ENCODE measurements around the gene GTF3C1. TPM values are rescaled to one million over a fixed set of nuclear protein-coding genes. Genes with fewer than 3 reads are reported as not detected.

GTF3C1 gene
- total and polyA plus RNA-seq, 2 donors, result 40.8 to 81.0 TPM

DNA sequence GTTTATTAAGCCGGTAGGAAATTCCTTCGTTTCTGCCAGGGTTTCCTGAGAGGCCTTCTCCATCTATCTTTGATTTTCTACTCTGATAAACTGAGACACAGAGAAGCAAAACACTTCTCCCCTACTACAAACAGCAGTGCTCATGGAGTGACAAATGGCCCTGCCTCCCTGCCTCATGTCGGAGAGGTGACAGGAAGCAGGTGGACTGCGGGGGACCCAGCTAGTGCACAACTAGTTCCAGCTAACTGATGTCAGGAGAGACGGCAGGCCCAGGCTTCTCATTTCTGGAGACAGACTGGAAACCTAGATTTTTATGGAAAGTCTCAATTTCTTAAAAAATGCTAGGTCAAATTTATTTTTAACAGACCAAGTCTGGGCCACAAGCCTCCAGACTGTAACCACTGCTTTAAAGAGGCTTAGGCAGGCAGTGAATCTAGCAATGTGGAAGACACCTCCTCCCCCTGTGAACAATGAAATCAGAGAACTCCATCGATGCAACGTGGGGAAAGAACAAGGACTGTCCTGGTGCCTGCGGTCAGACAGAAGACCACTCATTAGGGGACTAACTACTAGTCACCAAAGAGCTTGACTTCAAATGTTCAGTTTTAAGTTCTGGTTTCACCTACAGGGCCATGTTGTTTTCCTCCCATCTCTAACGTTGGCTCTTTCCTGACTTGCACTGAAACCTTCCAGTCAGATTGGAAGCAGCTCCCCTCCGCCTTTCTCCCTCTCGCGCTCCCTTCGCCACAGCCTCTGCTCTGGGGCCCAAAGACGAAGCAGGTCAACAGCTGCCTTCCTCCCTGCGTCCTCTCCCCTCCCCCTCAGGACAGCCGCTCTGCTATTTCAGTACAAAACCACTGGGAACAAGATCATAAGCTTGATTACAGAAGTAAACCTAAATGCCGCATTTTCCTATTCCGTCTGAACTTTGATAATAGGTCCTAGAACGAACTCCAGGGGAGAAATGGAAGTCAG lies 17.6 kb downstream of the GTF3C1 start:
- H3K4me3 ChIP-seq (ENCODE audit: low read length in 2 of 2), result no peak overlapping the region
- H3K4me1 ChIP-seq (ENCODE audit: control insufficient read depth in 2 of 2, insufficient read depth in 2 of 2, low read length in 2 of 2), result peaks cover 14 to 20% of the 10 kb centered on the region in 2 donors
- H3K27me3 ChIP-seq (ENCODE audit: control insufficient read depth in 2 of 2, insufficient read depth in 1 of 2, low read length in 1 of 2), result no peaks in the 10 kb centered on the region
- peak in 3 of 9 donors; percentile 28 to 62 (median 43) for DNase-seq (ENCODE audit: low read depth in 6 of 9, low spot score in 9 of 9)
- H3K9me3 ChIP-seq (ENCODE audit: control insufficient read depth in 2 of 2, insufficient read depth in 1 of 2, low read length in 1 of 2), result no peaks in the 10 kb centered on the region
- WGBS, result 17% methylated on average over 19 of the region's 19 CpGs
- peaks cover 58 to 78% of the 10 kb centered on the region in 2 donors for H3K36me3 ChIP-seq (ENCODE audit: control insufficient read depth in 2 of 2, insufficient read depth in 2 of 2, low read length in 1 of 2)
- H3K27ac ChIP-seq (ENCODE audit: low read depth in 1 of 2, low read length in 1 of 2), result peak overlapping the region; percentile 8 to 66

DNA sequence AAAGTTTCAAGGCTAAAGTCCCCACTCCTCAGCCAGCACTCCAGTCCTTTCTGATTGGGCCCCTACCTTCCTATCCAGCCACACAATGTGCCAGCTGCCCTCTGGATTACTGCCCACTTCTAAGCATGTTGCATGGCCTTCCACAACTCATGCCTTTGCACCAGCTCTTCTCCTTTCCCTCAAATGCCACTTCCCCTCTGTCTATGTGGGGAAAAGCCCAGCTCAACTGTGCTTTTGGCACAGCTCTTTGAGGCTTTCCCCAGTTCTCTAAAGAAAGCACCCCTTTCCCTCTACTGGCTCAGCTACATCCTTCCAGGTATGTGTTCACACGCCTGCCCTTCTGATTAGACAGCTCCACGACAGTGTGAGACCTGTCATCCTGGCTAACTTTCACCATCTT lies 18.5 kb downstream of the GTF3C1 start:
- Histone ChIP-seq H3K4me3 (ENCODE audit: low read length in 2 of 2) (no peak overlapping the region), H3K36me3 (ENCODE audit: control insufficient read depth in 2 of 2, insufficient read depth in 2 of 2, low read length in 1 of 2) (peaks cover 55 to 77% of the 10 kb centered on the region in 2 donors), H3K27me3 (ENCODE audit: control insufficient read depth in 2 of 2, insufficient read depth in 1 of 2, low read length in 1 of 2) (no peaks in the 10 kb centered on the region), H3K27ac (ENCODE audit: low read depth in 1 of 2, low read length in 1 of 2) (no peak overlapping the region), H3K9me3 (ENCODE audit: control insufficient read depth in 2 of 2, insufficient read depth in 1 of 2, low read length in 1 of 2) (no peaks in the 10 kb centered on the region), H3K4me1 (ENCODE audit: control insufficient read depth in 2 of 2, insufficient read depth in 2 of 2, low read length in 2 of 2) (peaks cover 14 to 20% of the 10 kb centered on the region in 2 donors)
- DNase-seq (ENCODE audit: low read depth in 6 of 9, low spot score in 9 of 9), result no peak
- WGBS, result 46% methylated on average over 2 of the region's 2 CpGs

GRCh38 chr16:27529962-27530361 lies 19.8 kb downstream of the GTF3C1 start:
- H3K27ac ChIP-seq (ENCODE audit: low read depth in 1 of 2, low read length in 1 of 2), result no peak overlapping the region
- no peaks in the 10 kb centered on the region for H3K27me3 ChIP-seq (ENCODE audit: control insufficient read depth in 2 of 2, insufficient read depth in 1 of 2, low read length in 1 of 2)
- peaks cover 14 to 20% of the 10 kb centered on the region in 2 donors for H3K4me1 ChIP-seq (ENCODE audit: control insufficient read depth in 2 of 2, insufficient read depth in 2 of 2, low read length in 2 of 2)
- H3K9me3 ChIP-seq (ENCODE audit: control insufficient read depth in 2 of 2, insufficient read depth in 1 of 2, low read length in 1 of 2), result no peaks in the 10 kb centered on the region
- H3K36me3 ChIP-seq (ENCODE audit: control insufficient read depth in 2 of 2, insufficient read depth in 2 of 2, low read length in 1 of 2), result peaks cover 62 to 81% of the 10 kb centered on the region in 2 donors
- H3K4me3 ChIP-seq (ENCODE audit: low read length in 2 of 2), result no peak overlapping the region
- WGBS, result 95% methylated on average over 6 of the region's 6 CpGs
- no peak for DNase-seq (ENCODE audit: low read depth in 6 of 9, low spot score in 9 of 9)

DNA sequence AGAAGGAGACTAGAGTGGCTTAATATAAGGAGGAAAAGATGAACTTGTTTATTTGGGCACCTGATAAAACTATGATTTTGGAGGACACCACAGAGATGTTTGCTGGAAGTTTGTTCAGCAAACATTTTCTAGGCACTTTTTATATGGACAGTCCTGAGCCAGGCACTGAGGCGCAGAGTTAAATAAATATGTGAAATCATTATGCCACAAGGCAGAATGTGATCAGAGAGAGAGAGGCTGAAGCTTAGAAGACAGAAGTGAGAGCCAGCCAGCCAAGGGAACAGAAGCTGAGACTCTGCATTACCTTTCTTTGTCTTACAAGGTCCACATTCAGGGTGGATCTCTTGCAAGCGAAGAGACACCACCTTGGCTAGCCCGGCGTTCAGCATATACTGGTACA lies 21.4 kb downstream of the GTF3C1 start:
- WGBS, result 98% methylated on average over 4 of the region's 4 CpGs
- DNase-seq (ENCODE audit: low read depth in 6 of 9, low spot score in 9 of 9), result no peak

DNA sequence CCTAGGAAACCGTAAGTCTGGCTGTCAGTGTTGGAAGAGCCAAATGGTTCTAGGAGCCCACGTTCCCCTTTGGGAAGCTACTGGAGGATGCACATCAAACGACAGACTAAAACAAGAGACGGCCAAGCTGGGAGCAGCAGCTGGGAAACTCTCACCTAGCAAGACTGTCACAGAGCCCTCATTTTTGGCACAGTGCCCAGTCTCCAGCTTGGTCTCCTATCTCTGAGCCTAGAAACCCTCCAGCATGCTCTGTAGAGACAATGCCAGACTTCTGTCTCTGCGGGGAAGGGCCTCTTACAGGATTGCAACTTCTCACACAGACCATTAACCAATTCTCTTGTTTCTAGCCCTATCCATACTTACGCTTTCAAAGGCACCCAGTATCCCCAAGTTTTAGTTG lies 23.5 kb downstream of the GTF3C1 start:
- Histone ChIP-seq H3K4me1 (ENCODE audit: control insufficient read depth in 2 of 2, insufficient read depth in 2 of 2, low read length in 2 of 2) (peaks cover 0 to 3% of the 10 kb centered on the region in 2 donors), H3K36me3 (ENCODE audit: control insufficient read depth in 2 of 2, insufficient read depth in 2 of 2, low read length in 1 of 2) (peaks cover 60 to 61% of the 10 kb centered on the region in 2 donors), H3K4me3 (ENCODE audit: low read length in 2 of 2) (no peak overlapping the region), H3K27me3 (ENCODE audit: control insufficient read depth in 2 of 2, insufficient read depth in 1 of 2, low read length in 1 of 2) (no peaks in the 10 kb centered on the region), H3K9me3 (ENCODE audit: control insufficient read depth in 2 of 2, insufficient read depth in 1 of 2, low read length in 1 of 2) (no peaks in the 10 kb centered on the region), H3K27ac (ENCODE audit: low read depth in 1 of 2, low read length in 1 of 2) (no peak overlapping the region)
- 95% methylated on average over 6 of the region's 6 CpGs for WGBS
- DNase-seq (ENCODE audit: low read depth in 6 of 9, low spot score in 9 of 9), result no peak

More for the DNA sequence above, 21.4 kb downstream of the GTF3C1 start:
- H3K27ac ChIP-seq (ENCODE audit: low read depth in 1 of 2, low read length in 1 of 2), result no peak overlapping the region
- H3K9me3 ChIP-seq (ENCODE audit: control insufficient read depth in 2 of 2, insufficient read depth in 1 of 2, low read length in 1 of 2), result no peaks in the 10 kb centered on the region
- no peaks in the 10 kb centered on the region for H3K27me3 ChIP-seq (ENCODE audit: control insufficient read depth in 2 of 2, insufficient read depth in 1 of 2, low read length in 1 of 2)
- H3K4me3 ChIP-seq (ENCODE audit: low read length in 2 of 2), result no peak overlapping the region
- peaks cover 64 to 78% of the 10 kb centered on the region in 2 donors for H3K36me3 ChIP-seq (ENCODE audit: control insufficient read depth in 2 of 2, insufficient read depth in 2 of 2, low read length in 1 of 2)
- H3K4me1 ChIP-seq (ENCODE audit: control insufficient read depth in 2 of 2, insufficient read depth in 2 of 2, low read length in 2 of 2), result peaks cover 14 to 20% of the 10 kb centered on the region in 2 donors

DNA sequence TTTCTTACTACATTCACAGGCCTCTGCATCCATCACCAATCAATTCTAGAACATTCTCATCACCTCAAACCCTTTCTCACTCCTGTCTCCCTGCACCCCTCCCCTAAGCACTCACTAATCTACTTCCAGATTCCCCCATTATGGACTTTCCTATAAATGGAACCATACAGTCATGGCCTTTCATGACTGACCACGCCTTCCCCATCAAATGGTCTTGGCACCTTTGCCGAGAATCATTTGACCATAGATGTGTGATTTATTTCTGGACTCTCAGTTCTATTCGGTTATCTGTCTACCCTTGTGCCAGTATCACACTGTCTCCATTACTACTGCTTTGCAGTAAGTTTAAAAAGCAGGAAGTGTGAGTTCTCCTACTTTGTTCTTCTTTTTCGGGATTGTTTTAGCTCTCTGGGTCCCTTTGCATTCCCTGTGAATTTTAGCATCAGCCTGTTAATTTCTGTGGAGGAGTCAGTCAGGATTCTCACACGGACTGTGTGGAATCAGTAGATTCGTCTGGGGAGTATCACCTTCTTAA lies 27.5 kb downstream of the GTF3C1 start:
- Histone ChIP-seq H3K27me3 (ENCODE audit: control insufficient read depth in 2 of 2, insufficient read depth in 1 of 2, low read length in 1 of 2) (no peaks in the 10 kb centered on the region), H3K4me1 (ENCODE audit: control insufficient read depth in 2 of 2, insufficient read depth in 2 of 2, low read length in 2 of 2) (no peaks in the 10 kb centered on the region), H3K4me3 (ENCODE audit: low read length in 2 of 2) (no peak overlapping the region), H3K27ac (ENCODE audit: low read depth in 1 of 2, low read length in 1 of 2) (no peak overlapping the region), H3K9me3 (ENCODE audit: control insufficient read depth in 2 of 2, insufficient read depth in 1 of 2, low read length in 1 of 2) (no peaks in the 10 kb centered on the region), H3K36me3 (ENCODE audit: control insufficient read depth in 2 of 2, insufficient read depth in 2 of 2, low read length in 1 of 2) (peaks cover 35 to 45% of the 10 kb centered on the region in 2 donors)
- no peak for DNase-seq (ENCODE audit: low read depth in 6 of 9, low spot score in 9 of 9)
- WGBS, result 94% methylated on average over 6 of the region's 6 CpGs

DNA sequence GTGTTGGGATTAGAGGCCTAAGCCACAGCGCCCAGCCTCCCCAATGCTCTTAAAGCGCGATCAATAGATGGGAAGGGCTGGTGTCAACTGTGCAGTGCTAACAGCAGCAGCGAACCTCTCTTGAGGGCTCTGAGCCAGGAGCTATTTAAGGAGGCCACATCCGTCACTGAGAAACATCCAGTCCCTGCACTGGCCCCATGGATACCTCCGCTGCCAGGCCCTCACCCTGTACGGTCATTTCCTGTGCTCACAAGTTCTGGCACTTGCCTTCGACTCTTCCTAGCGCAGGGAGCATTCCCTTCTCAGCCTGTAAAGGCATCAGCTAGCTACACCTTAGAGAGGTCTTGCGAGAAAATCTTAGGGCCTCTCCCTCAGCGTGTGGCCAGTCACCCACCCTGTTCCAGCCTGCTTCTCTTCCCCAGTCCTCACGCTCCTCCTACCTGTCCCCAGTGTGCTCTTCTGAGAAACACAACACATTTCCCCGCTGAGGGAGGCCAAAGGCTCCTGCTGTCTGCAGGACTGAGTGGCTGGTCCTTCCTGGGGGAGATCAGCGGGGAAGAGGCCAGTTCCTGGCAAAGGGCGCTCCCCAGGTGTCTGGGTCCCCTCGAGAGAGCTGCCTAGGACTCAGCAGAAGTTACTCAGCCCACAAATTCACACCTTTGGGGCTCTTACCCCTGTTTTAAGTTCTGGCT lies 28.6 kb downstream of the GTF3C1 start:
- H3K27me3 ChIP-seq (ENCODE audit: control insufficient read depth in 2 of 2, insufficient read depth in 1 of 2, low read length in 1 of 2), result no peaks in the 10 kb centered on the region
- H3K4me1 ChIP-seq (ENCODE audit: control insufficient read depth in 2 of 2, insufficient read depth in 2 of 2, low read length in 2 of 2), result no peaks in the 10 kb centered on the region
- DNase-seq (ENCODE audit: low read depth in 6 of 9, low spot score in 9 of 9), result no peak
- 92% methylated on average over 16 of the region's 16 CpGs for WGBS
- H3K9me3 ChIP-seq (ENCODE audit: control insufficient read depth in 2 of 2, insufficient read depth in 1 of 2, low read length in 1 of 2), result no peaks in the 10 kb centered on the region
- H3K36me3 ChIP-seq (ENCODE audit: control insufficient read depth in 2 of 2, insufficient read depth in 2 of 2, low read length in 1 of 2), result peaks cover 31 to 43% of the 10 kb centered on the region in 2 donors
- no peak overlapping the region for H3K4me3 ChIP-seq (ENCODE audit: low read length in 2 of 2)
- no peak overlapping the region for H3K27ac ChIP-seq (ENCODE audit: low read depth in 1 of 2, low read length in 1 of 2)

- H3K9me3 ChIP-seq (ENCODE audit: control insufficient read depth in 2 of 2, insufficient read depth in 1 of 2, low read length in 1 of 2), result no peaks in the 10 kb centered on the region
- no peaks in the 10 kb centered on the region for H3K4me1 ChIP-seq (ENCODE audit: control insufficient read depth in 2 of 2, insufficient read depth in 2 of 2, low read length in 2 of 2)
- peak overlapping the region in 1 of 2 donors; percentile 54 for H3K27ac ChIP-seq (ENCODE audit: low read depth in 1 of 2, low read length in 1 of 2)
- no peak overlapping the region for H3K4me3 ChIP-seq (ENCODE audit: low read length in 2 of 2)
- 97% methylated on average over 4 of the region's 4 CpGs for WGBS
- H3K27me3 ChIP-seq (ENCODE audit: control insufficient read depth in 2 of 2, insufficient read depth in 1 of 2, low read length in 1 of 2), result no peaks in the 10 kb centered on the region
- no peak for DNase-seq (ENCODE audit: low read depth in 6 of 9, low spot score in 9 of 9)
- H3K36me3 ChIP-seq (ENCODE audit: control insufficient read depth in 2 of 2, insufficient read depth in 2 of 2, low read length in 1 of 2), result peaks cover 7 to 43% of the 10 kb centered on the region in 2 donors
These were observed 31.5 kb downstream of the GTF3C1 start for GRCh38 chr16:27518226-27518625.

DNA sequence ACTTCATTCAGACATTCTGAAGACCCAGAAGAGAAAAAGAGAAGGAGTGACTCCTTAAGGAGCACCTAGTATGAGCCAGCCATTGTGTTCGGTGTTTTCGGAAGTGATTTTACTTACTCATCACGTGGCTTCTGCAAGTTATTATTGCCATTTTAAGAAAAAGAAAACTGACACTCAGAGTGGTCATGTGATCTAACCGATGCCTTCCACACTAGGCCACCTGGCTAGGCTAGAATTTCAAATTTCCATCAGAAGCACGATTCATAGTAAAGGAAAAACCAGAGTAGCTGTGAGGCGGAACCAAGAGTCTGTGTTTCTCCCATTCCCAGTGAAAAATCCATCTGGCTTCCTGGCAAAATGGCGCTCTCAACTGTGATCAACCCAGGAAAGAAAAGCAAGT lies 32.0 kb downstream of the GTF3C1 start:
- H3K27ac ChIP-seq (ENCODE audit: low read depth in 1 of 2, low read length in 1 of 2), result peak overlapping the region; percentile 7 to 55
- H3K27me3 ChIP-seq (ENCODE audit: control insufficient read depth in 2 of 2, insufficient read depth in 1 of 2, low read length in 1 of 2), result no peaks in the 10 kb centered on the region
- DNase-seq (ENCODE audit: low read depth in 6 of 9, low spot score in 9 of 9), result no peak
- no peaks in the 10 kb centered on the region for H3K9me3 ChIP-seq (ENCODE audit: control insufficient read depth in 2 of 2, insufficient read depth in 1 of 2, low read length in 1 of 2)
- H3K36me3 ChIP-seq (ENCODE audit: control insufficient read depth in 2 of 2, insufficient read depth in 2 of 2, low read length in 1 of 2), result peaks cover 7 to 45% of the 10 kb centered on the region in 2 donors
- H3K4me1 ChIP-seq (ENCODE audit: control insufficient read depth in 2 of 2, insufficient read depth in 2 of 2, low read length in 2 of 2), result no peaks in the 10 kb centered on the region
- WGBS, result 94% methylated on average over 7 of the region's 7 CpGs
- no peak overlapping the region for H3K4me3 ChIP-seq (ENCODE audit: low read length in 2 of 2)

Measured in thymus (tissue), 11 donors.